ENCODE results near the gene TRPT1.
A peak's percentile ranks its signal among the peaks of the same experiment; 100 is the strongest.

DNA sequence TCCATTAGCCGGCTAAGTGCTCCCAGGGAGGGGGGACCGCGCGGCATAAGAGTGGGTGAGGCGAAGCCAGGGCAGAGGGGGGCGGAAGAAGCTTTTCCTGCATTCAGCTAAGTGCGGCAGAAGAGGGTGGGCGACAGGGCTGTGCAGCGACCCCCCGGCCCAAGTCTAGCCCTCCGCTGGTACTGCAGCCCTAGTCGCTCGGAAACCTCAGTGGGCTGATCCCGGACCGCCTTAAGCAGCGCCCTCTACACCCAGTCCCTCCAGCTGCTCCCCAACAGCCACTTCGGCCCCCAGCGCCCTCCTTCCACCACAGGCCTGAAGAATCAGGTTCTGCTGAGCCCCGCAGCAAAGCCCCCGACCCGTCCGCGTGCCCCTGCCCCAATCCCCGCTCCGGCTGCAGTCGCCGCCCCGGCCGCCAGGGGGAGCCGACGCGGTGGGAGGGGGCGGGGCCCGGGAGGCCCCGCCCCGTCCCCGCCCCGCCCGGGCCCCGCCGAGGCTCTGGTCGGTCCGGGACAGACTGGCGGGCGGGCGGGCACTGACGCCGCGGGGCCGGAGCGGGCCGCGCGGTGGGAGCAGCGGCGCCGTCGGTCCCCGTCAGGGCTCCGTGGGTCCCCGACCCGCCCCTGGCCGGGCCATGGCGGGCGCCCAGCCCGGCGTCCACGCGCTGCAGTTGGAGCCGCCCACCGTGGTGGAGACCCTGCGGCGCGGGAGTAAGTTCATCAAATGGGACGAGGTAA is 25.2 kb upstream of the TRPT1 start, which contains the start of gene PLCB3:
- TF ChIP-seq EP300 (IDR thresholded peaks at IDR 0.05): no peak
- peak in 2 of 4 donors; percentile 76 to 77 for TF ChIP-seq POLR2A (IDR thresholded peaks at IDR 0.05)
- TF ChIP-seq, protein P1, sequence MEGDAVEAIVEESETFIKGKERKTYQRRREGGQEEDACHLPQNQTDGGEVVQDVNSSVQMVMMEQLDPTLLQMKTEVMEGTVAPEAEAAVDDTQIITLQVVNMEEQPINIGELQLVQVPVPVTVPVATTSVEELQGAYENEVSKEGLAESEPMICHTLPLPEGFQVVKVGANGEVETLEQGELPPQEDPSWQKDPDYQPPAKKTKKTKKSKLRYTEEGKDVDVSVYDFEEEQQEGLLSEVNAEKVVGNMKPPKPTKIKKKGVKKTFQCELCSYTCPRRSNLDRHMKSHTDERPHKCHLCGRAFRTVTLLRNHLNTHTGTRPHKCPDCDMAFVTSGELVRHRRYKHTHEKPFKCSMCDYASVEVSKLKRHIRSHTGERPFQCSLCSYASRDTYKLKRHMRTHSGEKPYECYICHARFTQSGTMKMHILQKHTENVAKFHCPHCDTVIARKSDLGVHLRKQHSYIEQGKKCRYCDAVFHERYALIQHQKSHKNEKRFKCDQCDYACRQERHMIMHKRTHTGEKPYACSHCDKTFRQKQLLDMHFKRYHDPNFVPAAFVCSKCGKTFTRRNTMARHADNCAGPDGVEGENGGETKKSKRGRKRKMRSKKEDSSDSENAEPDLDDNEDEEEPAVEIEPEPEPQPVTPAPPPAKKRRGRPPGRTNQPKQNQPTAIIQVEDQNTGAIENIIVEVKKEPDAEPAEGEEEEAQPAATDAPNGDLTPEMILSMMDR (IDR thresholded peaks at IDR 0.05): peak; percentile 93 to 99 (median 94)
